Measurements from ENCODE around the gene GHR. TPM values are rescaled to one million over a fixed set of nuclear protein-coding genes. Genes with fewer than 3 reads are reported as not detected.

Gene GHR
- total RNA-seq, 4 donors from 2014 or later: 10.9 to 14.9 (median 14.2) TPM

GRCh38 chr5:42703238-42703637 is 280.0 kb downstream of the GHR start:
- TF ChIP-seq, protein P1, sequence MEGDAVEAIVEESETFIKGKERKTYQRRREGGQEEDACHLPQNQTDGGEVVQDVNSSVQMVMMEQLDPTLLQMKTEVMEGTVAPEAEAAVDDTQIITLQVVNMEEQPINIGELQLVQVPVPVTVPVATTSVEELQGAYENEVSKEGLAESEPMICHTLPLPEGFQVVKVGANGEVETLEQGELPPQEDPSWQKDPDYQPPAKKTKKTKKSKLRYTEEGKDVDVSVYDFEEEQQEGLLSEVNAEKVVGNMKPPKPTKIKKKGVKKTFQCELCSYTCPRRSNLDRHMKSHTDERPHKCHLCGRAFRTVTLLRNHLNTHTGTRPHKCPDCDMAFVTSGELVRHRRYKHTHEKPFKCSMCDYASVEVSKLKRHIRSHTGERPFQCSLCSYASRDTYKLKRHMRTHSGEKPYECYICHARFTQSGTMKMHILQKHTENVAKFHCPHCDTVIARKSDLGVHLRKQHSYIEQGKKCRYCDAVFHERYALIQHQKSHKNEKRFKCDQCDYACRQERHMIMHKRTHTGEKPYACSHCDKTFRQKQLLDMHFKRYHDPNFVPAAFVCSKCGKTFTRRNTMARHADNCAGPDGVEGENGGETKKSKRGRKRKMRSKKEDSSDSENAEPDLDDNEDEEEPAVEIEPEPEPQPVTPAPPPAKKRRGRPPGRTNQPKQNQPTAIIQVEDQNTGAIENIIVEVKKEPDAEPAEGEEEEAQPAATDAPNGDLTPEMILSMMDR (IDR thresholded peaks at IDR 0.05): no peak
- TF ChIP-seq POLR2A (IDR thresholded peaks at IDR 0.05): no peak
- 38 to 61% methylated on average over 1 of the region's 1 CpG for WGBS, 2 donors

DNA sequence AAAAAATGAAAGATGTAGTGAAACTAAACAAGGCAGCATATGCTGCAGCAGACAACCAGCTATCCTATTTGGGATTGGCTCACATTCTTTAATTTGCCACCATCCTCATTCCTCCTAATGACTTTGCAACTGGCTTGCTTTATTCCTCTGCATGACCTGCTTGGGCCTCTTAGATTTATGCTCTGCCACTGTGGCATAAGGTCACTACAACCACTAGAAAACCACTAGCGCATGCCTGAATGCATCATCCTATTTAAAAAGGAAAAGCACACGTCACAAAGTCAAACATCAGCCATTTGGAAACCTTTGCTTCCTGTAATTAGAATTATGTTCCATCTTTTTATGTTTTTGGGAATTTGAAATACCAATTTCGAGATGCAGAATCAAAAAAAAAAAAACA is 292.5 kb downstream of the GHR start:
- Histone ChIP-seq H3K36me3 (peaks cover 0 to 3% of the 10 kb centered on the region in 2 donors), H3K4me1 (no peaks in the 10 kb centered on the region), H3K4me3 (replicated peaks in 1 of 3) (no peak overlapping the region), H3K27ac (no peak overlapping the region), H3K9me3 (no peaks in the 10 kb centered on the region), H3K27me3 (no peaks in the 10 kb centered on the region)
- intact Hi-C loops (cut with DNase I): no loop called here
- no peak for DNase-seq
- no peak for TF ChIP-seq POLR2A (IDR thresholded peaks at IDR 0.05)
- TF ChIP-seq, protein P1 (IDR thresholded peaks at IDR 0.05): no peak
- 90 to 94% methylated on average over 3 of the region's 3 CpGs for WGBS, 2 donors

More at GRCh38 chr5:42703238-42703637, 280.0 kb downstream of the GHR start:
- H3K4me1 ChIP-seq: no peaks in the 10 kb centered on the region
- no peak overlapping the region for H3K4me3 ChIP-seq (replicated peaks in 1 of 3)
- H3K27me3 ChIP-seq: no peaks in the 10 kb centered on the region
- no peaks in the 10 kb centered on the region for H3K9me3 ChIP-seq
- H3K36me3 ChIP-seq: no peaks in the 10 kb centered on the region
- intact Hi-C loops (cut with DNase I): no loop called here
- no peak overlapping the region for H3K27ac ChIP-seq
- DNase-seq: no peak

GRCh38 chr5:42718591-42718990 is 295.4 kb downstream of the GHR start:
- peaks cover 0 to 3% of the 10 kb centered on the region in 2 donors for H3K36me3 ChIP-seq
- H3K9me3 ChIP-seq: no peaks in the 10 kb centered on the region
- no peaks in the 10 kb centered on the region for H3K4me1 ChIP-seq
- intact Hi-C loops (cut with DNase I): no loop called here
- TF ChIP-seq POLR2A (IDR thresholded peaks at IDR 0.05): no peak
- TF ChIP-seq, protein P1 (IDR thresholded peaks at IDR 0.05): no peak
- H3K4me3 ChIP-seq (replicated peaks in 1 of 3): no peak overlapping the region
- WGBS, 2 donors: 81 to 92% methylated on average over 4 of the region's 4 CpGs
- H3K27ac ChIP-seq: no peak overlapping the region
- H3K27me3 ChIP-seq: no peaks in the 10 kb centered on the region
- no peak for DNase-seq

- no peak overlapping the region for H3K27ac ChIP-seq
- 82 to 93% methylated on average over 2 of the region's 2 CpGs for WGBS, 2 donors
- intact Hi-C loops (cut with DNase I): no loop called here
- no peak overlapping the region for H3K4me3 ChIP-seq (replicated peaks in 1 of 3)
- no peaks in the 10 kb centered on the region for H3K27me3 ChIP-seq
- TF ChIP-seq, protein P1 (IDR thresholded peaks at IDR 0.05): no peak
- TF ChIP-seq POLR2A (IDR thresholded peaks at IDR 0.05): no peak
- peaks cover 0 to 3% of the 10 kb centered on the region in 2 donors for H3K36me3 ChIP-seq
- DNase-seq: no peak
- H3K4me1 ChIP-seq: no peaks in the 10 kb centered on the region
- no peaks in the 10 kb centered on the region for H3K9me3 ChIP-seq
Observed at GRCh38 chr5:42719034-42719433, 295.8 kb downstream of the GHR start.

DNA sequence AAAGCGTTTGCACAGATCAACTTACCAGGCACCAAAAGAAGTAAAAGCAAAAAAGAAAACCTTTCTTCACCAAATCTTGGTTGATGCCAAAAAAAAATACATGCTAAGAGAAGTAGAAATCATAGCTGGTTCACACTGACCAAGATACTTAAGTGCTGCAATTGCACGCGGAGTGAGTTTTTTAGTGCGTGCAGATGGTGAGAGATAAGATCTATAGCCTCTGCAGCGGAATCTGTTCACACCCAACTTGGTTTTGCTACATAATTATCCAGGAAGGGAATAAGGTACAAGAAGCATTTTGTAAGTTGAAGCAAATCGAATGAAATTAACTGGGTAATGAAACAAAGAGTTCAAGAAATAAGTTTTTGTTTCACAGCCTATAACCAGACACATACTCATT is 297.0 kb downstream of the GHR start:
- no peak overlapping the region for H3K27ac ChIP-seq
- H3K36me3 ChIP-seq: peaks cover 0 to 3% of the 10 kb centered on the region in 2 donors
- no peaks in the 10 kb centered on the region for H3K4me1 ChIP-seq
- no peaks in the 10 kb centered on the region for H3K27me3 ChIP-seq
- H3K4me3 ChIP-seq (replicated peaks in 1 of 3): no peak overlapping the region
- no peak for TF ChIP-seq POLR2A (IDR thresholded peaks at IDR 0.05)
- TF ChIP-seq, protein P1 (IDR thresholded peaks at IDR 0.05): no peak
- WGBS, 2 donors: 78 to 79% methylated on average over 6 of the region's 6 CpGs
- intact Hi-C loops (cut with DNase I): no loop called here
- DNase-seq: no peak
- H3K9me3 ChIP-seq: no peaks in the 10 kb centered on the region
